ENCODE results near the gene MRPL16. TPM values are rescaled to one million over a fixed set of nuclear protein-coding genes. Genes with fewer than 3 reads are reported as not detected.

The MRPL16 gene
- total RNA-seq, 2 donors from 2014 or later = 23.6 to 28.1 TPM

DNA sequence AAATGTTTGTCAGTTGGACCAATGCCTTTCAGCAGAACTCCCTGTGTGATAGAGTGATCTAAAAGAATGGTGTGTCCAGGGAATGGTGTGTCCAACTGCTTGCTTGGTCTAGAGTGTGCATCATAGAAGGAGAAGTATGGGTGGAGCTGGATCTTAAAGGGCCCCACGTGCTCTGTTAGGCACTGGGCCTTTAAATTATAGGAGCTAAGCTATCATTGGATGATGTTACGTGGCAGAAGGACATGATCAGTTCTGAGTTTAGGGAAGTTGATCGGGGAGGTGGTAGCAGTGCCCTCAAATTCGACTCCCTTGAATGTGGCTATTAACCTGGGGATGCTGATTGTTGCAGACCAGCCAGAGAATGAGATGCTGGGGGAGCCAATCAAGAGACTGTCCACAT is 39.0 kb downstream of the MRPL16 start:
- no peak for ATAC-seq (ENCODE audit: insufficient number of reproducible peaks, low FRiP score, low read depth)
- TF ChIP-seq, protein P1, sequence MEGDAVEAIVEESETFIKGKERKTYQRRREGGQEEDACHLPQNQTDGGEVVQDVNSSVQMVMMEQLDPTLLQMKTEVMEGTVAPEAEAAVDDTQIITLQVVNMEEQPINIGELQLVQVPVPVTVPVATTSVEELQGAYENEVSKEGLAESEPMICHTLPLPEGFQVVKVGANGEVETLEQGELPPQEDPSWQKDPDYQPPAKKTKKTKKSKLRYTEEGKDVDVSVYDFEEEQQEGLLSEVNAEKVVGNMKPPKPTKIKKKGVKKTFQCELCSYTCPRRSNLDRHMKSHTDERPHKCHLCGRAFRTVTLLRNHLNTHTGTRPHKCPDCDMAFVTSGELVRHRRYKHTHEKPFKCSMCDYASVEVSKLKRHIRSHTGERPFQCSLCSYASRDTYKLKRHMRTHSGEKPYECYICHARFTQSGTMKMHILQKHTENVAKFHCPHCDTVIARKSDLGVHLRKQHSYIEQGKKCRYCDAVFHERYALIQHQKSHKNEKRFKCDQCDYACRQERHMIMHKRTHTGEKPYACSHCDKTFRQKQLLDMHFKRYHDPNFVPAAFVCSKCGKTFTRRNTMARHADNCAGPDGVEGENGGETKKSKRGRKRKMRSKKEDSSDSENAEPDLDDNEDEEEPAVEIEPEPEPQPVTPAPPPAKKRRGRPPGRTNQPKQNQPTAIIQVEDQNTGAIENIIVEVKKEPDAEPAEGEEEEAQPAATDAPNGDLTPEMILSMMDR (IDR thresholded peaks at IDR 0.05) = no peak
- no peak for DNase-seq (ENCODE audit: low spot score)
- Histone ChIP-seq H3K4me1 (ENCODE audit: control insufficient read depth in 1 of 2, low read depth in 2 of 2) (peaks cover 0 to 5% of the 10 kb centered on the region in 2 donors), H3K4me3 (no peak overlapping the region), H3K27me3 (replicated peaks; ENCODE audit: insufficient read depth) (no peaks in the 10 kb centered on the region), H3K36me3 (peaks cover 20% of the 10 kb centered on the region), H3K27ac (peak overlapping the region in 1 of 2 donors; percentile 11), H3K9me3 (no peaks in the 10 kb centered on the region)

DNA sequence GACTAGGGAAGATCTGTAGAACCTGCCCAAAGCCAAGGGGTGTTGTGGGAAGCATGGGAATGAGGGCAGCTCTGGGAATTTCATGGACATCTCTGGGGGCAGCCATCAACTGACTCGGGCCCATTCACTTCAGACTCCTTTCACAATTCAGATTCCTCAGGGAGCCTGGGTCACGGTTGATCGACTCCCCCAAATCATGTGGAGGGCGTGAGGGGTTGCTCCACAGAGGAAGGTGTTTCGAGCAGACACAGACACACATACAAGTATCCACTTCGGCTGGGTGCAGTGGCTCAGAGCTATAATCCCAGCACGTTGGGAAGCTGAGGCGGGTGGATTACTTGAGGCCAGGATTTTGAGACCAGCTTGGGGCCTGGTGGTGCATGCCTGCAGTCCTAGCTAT is 39.7 kb downstream of the MRPL16 start:
- Histone ChIP-seq H3K27me3 (replicated peaks; ENCODE audit: insufficient read depth) (no peaks in the 10 kb centered on the region), H3K4me1 (ENCODE audit: control insufficient read depth in 1 of 2, low read depth in 2 of 2) (peaks cover 0 to 5% of the 10 kb centered on the region in 2 donors), H3K27ac (no peak overlapping the region), H3K9me3 (no peaks in the 10 kb centered on the region), H3K36me3 (peaks cover 20% of the 10 kb centered on the region), H3K4me3 (no peak overlapping the region)
- TF ChIP-seq, protein P1 (IDR thresholded peaks at IDR 0.05) = no peak
- DNase-seq (ENCODE audit: low spot score) (no peak), ATAC-seq (ENCODE audit: insufficient number of reproducible peaks, low FRiP score, low read depth) (no peak)

DNA sequence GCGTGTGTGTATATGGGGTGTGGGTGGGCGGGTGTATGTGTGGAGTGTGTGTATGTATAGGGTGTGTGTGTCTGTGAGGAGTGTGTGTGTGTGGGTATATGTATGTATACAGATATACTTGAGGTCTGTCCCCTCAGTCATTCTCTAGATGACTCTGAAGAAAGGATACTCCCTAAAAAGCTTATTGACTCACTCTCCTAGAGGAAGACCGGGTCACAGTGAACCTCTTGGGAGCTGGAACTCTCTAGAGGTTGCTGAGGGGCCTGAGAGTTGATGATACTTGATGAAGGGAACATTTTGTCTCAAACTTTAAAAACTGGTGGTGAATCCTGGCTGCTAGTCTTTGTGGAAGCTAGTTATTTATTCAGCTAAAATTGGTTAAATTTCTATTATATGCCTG is 40.3 kb downstream of the MRPL16 start:
- DNase-seq (ENCODE audit: low spot score) (no peak), ATAC-seq (ENCODE audit: insufficient number of reproducible peaks, low FRiP score, low read depth) (no peak)
- Histone ChIP-seq H3K36me3 (peaks cover 17% of the 10 kb centered on the region), H3K9me3 (no peaks in the 10 kb centered on the region), H3K27me3 (replicated peaks; ENCODE audit: insufficient read depth) (no peaks in the 10 kb centered on the region), H3K27ac (no peak overlapping the region), H3K4me1 (ENCODE audit: control insufficient read depth in 1 of 2, low read depth in 2 of 2) (peaks cover 3 to 5% of the 10 kb centered on the region in 2 donors), H3K4me3 (no peak overlapping the region)
- TF ChIP-seq, protein P1 (IDR thresholded peaks at IDR 0.05) = no peak

DNA sequence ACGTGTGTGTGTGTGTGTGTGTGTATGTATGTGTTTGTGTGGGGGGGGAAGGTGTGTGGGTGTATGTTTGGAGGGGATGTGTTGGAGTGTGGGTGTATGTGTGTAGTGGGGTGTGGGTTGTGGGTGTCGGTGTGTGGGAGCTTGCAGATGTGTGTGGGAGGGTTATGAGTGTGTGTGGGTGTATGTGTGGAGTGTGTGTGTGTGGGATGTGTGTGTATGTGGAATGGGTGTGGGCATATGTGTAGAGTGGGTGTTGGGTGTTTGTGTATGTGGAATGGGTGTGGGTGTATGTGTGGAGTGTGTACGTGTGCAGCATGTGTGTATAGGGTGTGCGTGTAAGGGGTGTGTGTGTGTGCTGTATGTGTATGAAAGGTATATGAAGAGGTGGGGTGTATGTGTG is 40.8 kb downstream of the MRPL16 start:
- H3K4me3 ChIP-seq = no peak overlapping the region
- peaks cover 13% of the 10 kb centered on the region for H3K36me3 ChIP-seq
- H3K27me3 ChIP-seq (replicated peaks; ENCODE audit: insufficient read depth) = no peaks in the 10 kb centered on the region
- no peak for ATAC-seq (ENCODE audit: insufficient number of reproducible peaks, low FRiP score, low read depth)
- H3K4me1 ChIP-seq (ENCODE audit: control insufficient read depth in 1 of 2, low read depth in 2 of 2) = peaks cover 6 to 9% of the 10 kb centered on the region in 2 donors
- H3K9me3 ChIP-seq = no peaks in the 10 kb centered on the region
- H3K27ac ChIP-seq = no peak overlapping the region
- DNase-seq (ENCODE audit: low spot score) = no peak
- TF ChIP-seq, protein P1 (IDR thresholded peaks at IDR 0.05) = no peak

DNA sequence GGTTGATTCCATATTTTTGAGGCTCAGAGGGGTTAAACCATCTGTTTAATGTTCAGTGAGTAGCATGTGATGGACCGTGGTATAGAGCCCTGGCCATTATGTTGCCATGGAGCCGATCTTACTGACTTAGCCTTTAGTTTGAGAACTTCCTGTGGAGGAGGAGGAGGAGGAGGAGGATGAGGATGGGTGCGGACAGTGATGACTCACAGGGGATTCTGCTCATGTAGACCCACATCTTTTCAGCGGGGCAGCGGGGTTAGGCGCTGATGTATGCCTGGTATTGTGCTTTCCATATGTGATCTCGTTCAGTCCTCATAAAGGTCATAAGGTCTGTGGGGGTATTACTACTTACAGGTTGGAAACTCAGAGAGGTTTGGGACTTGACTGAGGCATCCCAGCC is 41.5 kb downstream of the MRPL16 start:
- Histone ChIP-seq H3K27me3 (replicated peaks; ENCODE audit: insufficient read depth) (no peaks in the 10 kb centered on the region), H3K27ac (no peak overlapping the region), H3K4me1 (ENCODE audit: control insufficient read depth in 1 of 2, low read depth in 2 of 2) (peaks cover 6 to 9% of the 10 kb centered on the region in 2 donors), H3K4me3 (no peak overlapping the region), H3K9me3 (no peaks in the 10 kb centered on the region), H3K36me3 (peaks cover 6% of the 10 kb centered on the region)
- no peak for ATAC-seq (ENCODE audit: insufficient number of reproducible peaks, low FRiP score, low read depth)
- TF ChIP-seq, protein P1 (IDR thresholded peaks at IDR 0.05) = no peak
- DNase-seq (ENCODE audit: low spot score) = no peak
